ENCODE data around the gene CMIP.

The CMIP gene

DNA sequence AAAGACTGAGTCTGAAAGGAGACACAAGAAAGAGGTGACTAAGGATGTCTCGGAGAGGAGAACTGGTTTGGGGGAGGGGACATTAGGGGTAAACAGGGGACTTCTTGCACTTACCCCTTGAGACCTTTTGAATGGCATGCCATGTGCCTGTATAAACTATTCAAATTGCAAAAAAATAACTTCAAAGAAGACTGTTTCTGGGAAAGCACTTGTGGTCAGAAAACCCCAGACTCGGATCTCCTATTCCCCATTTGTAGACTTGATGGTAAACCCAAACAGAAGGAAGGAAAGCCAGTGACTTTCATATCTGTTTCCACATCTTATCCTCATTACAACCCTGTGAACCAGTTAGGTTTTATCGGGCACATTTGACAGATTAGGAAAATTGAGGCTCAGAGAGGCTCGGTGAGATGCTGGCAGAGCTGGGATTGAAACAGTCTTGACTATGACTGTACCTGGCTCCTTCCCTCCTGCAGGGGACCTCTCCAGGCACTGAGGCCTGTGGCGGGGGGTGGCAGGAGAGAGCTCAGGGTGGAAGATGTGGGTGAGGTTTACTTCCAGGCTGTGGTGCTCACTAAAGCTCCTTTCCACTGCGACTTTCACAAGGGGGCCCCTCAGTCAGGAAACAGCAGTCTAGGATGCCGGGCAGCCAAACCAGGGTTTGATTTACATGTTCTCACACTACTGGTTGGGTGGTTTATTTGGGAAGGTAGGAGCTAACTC is 304.0 kb downstream of the CMIP start:
- H3K4me3 ChIP-seq (ENCODE audit: low read depth, low read length) = no peak overlapping the region

GRCh38 chr16:81752225-81752875 is 307.7 kb downstream of the CMIP start:
- H3K4me3 ChIP-seq (ENCODE audit: low read depth, low read length) = no peak overlapping the region

DNA sequence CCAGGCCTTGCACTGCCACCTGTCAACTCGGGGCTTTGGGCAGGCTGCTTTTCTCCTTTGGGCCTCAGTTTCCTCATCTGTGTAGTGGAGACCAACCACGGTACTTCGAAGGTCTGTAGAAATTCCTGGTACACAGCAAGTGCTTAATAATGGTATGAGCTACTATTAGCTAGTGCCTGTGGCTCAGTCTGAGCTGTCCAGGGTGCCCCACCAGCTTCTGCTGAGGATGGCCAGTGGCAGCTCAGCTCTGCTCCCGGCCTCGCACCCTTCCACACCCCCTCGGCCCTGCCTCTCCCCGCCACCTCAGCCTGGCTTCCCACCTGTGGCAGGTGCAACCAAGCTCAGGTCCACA is 308.2 kb downstream of the CMIP start:
- H3K4me3 ChIP-seq (ENCODE audit: low read depth, low read length) = no peak overlapping the region

- no peak overlapping the region for H3K4me3 ChIP-seq (ENCODE audit: low read depth, low read length)
Measured at GRCh38 chr16:81754858-81755257, 310.2 kb downstream of the CMIP start.

DNA sequence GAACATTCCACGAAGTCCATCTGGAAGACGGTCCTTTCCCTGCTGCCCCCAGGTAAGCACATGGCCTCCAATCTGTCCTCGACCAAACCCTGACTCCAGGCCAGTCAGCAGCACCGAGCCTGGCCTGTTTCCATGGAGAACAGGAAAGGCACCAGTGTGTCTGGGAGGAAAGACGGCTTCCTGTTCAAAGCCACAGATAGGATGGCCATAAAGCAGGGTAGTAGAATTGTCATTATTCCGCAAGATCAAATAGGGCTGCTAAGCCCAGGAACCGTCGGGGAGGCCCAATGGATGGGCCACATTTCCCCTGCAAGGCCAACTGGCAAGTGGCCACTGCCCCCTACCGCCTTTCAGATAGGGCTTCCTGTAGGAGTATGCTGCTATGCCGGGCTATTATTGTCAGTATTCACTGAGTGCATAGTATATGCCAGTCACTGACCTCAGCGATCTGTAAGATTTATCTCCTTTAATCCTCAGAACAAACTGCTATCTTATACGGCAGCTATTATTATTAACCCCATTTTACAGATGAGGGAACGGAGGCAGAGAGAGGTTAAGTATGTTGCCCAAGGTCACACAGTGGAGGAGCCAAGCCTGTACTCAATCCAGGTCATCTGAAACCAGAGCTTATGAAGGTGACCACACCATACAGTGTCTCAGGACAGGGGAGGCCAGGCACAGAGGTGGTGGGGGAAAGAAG is 311.5 kb downstream of the CMIP start:
- H3K4me3 ChIP-seq (ENCODE audit: low read depth, low read length) = no peak overlapping the region

- no peak overlapping the region for H3K4me3 ChIP-seq (ENCODE audit: low read depth, low read length)
Measured at GRCh38 chr16:81756615-81757356, 312.2 kb downstream of the CMIP start.

GRCh38 chr16:81758376-81758775 is 313.8 kb downstream of the CMIP start:
- no peak overlapping the region for H3K4me3 ChIP-seq (ENCODE audit: low read depth, low read length)

Data from iPS-11a (cell line).